Activated CD4-positive, alpha-beta T cell treated with anti-CD3 and anti-CD28 coated beads for 48 hours (primary cell): ENCODE data around the gene AADACL3.
"Not testable (repeated sequence)": the region's sequence is repeated elsewhere in the genome, so short reads cannot be mapped to it uniquely, and the experiment has no call there.

Experiments used
- DNase-seq: peaks from one replicate; pipeline ENCODE4 v3.0.0-alpha.2; 2020

The AADACL3 gene

GRCh38 chr1:12714710-12715475 is 1.0 kb upstream of the AADACL3 start:
- DNase-seq = no peak

- DNase-seq = no peak
Observed at GRCh38 chr1:12717301-12717838, 1.5 kb downstream of the AADACL3 start.

GRCh38 chr1:12722626-12723025 is 6.7 kb downstream of the AADACL3 start:
- no peak for DNase-seq

- no peak for DNase-seq
Observed at GRCh38 chr1:12728391-12728790, 12.5 kb downstream of the AADACL3 start.

GRCh38 chr1:12730156-12730555 is 14.2 kb downstream of the AADACL3 start:
- DNase-seq = no peak

- not testable (repeated sequence) for DNase-seq
Observed at GRCh38 chr1:12731084-12731483, 15.2 kb downstream of the AADACL3 start.

GRCh38 chr1:12734651-12735050 is 18.7 kb downstream of the AADACL3 start:
- DNase-seq = no peak

- no peak for DNase-seq
Observed at GRCh38 chr1:12738934-12739333, 23.0 kb downstream of the AADACL3 start.

GRCh38 chr1:12739613-12740012 is 23.7 kb downstream of the AADACL3 start:
- DNase-seq = no peak

GRCh38 chr1:12741946-12742345 is 26.0 kb downstream of the AADACL3 start:
- no peak for DNase-seq

GRCh38 chr1:12745126-12745991 is 29.4 kb downstream of the AADACL3 start:
- DNase-seq = no peak

- no peak for DNase-seq
Observed at GRCh38 chr1:12745992-12746323, 30.0 kb downstream of the AADACL3 start, which contains the start of gene CFAP107. Gene CFAP107, plus strand, starts transcription at chr1:12746200. Its CDS starts 231 bp downstream, at chr1:12746431.

- DNase-seq = no peak
Observed at GRCh38 chr1:12748778-12749355, 33.0 kb downstream of the AADACL3 start.

GRCh38 chr1:12754738-12755137 is 38.8 kb downstream of the AADACL3 start:
- no peak for DNase-seq

GRCh38 chr1:12756273-12756672 is 40.4 kb downstream of the AADACL3 start:
- DNase-seq = no peak

GRCh38 chr1:12756768-12757413 is 41.0 kb downstream of the AADACL3 start:
- DNase-seq = no peak

GRCh38 chr1:12757836-12758235 is 41.9 kb downstream of the AADACL3 start:
- no peak for DNase-seq

- no peak for DNase-seq
Observed at GRCh38 chr1:12760256-12760795, 44.4 kb downstream of the AADACL3 start.

- DNase-seq = no peak
Observed at GRCh38 chr1:12761781-12762180, 45.9 kb downstream of the AADACL3 start.

- no peak for DNase-seq
Observed at GRCh38 chr1:12762766-12763165, 46.9 kb downstream of the AADACL3 start.

GRCh38 chr1:12763479-12763878 is 47.6 kb downstream of the AADACL3 start:
- no peak for DNase-seq

GRCh38 chr1:12764016-12764415 is 48.1 kb downstream of the AADACL3 start:
- no peak for DNase-seq

GRCh38 chr1:12769031-12769430 is 53.1 kb downstream of the AADACL3 start:
- no peak for DNase-seq
